K562 (cell line): Measurements from ENCODE around the gene SCRN1. TPM values are rescaled to one million over a fixed set of nuclear protein-coding genes. Genes with fewer than 3 reads are reported as not detected.

Experiments
- ATAC-seq: fragments of 200-7000 bp; cut with Tn5 transposase; 3 replicates; pipeline ENCODE4 v1.9.1; 2020; ENCODE audit warnings: moderate library complexity
- BruUV-seq: library from RNA; stranded (reverse); fragments of 400-500 nt; replicated peaks from 2 replicates; lab custom pipeline; 2021; lab: Mats Ljungman, UMichigan
- CTCF ChIA-PET: fragments of 300-600 bp; formaldehyde crosslinking; extraction: SDS; loops from one replicate; lab custom pipeline; 2021; ENCODE audit warnings: low intra/inter-chr PET ratio; lab: Yijun Ruan, JAX
- POLR2A ChIA-PET: fragments of 300-600, 350-650 bp; sonication (Branson Sonifier 250); formaldehyde crosslinking; extraction: SDS; loops from one replicate; lab custom pipeline; 2021; ENCODE audit warnings: antibody characterized with exemption, inconsistent platforms; lab: Yijun Ruan, JAX
- DNase-seq, 4 experiments: peaks; one replicate each; pipeline versions ENCODE4 v3.0.0 to v3.0.0-alpha.2; 2011 to 2018; ENCODE audit warnings: low spot score in 3 of 4, mixed read lengths in 3 of 4; ENCODE audit errors: extremely low read depth in 1 of 4
- FAIRE-seq: peaks from 2 replicates; lab custom pipeline; 2011; peaks lifted over from hg19 to GRCh38; lab: Jason Lieb, UNC
- H2AFZ ChIP-seq: 2 replicates; pipeline ENCODE4 v1.6.0; 2011; ENCODE audit warnings: low read depth, low read length, control low read depth, inconsistent platforms
- H3K27ac ChIP-seq: fragments of 200-600 bp; 3 replicates; pipeline ENCODE4 v1.8.0; 2011; ENCODE audit warnings: low read depth, mild to moderate bottlenecking, control low read depth, inconsistent platforms, low read length, moderate library complexity, mixed read lengths; ENCODE audit errors: extremely low read depth
- H3K27me3 ChIP-seq, 2 experiments: fragments of 300-600 bp in 1 of 2; 2 replicates in 1 of 2; 3 replicates in 1 of 2; pipeline versions ENCODE4 v1.6.0 to v1.8.0; 2011; ENCODE audit warnings: inconsistent platforms in 2 of 2, low read length in 2 of 2, mild to moderate bottlenecking in 1 of 2, mixed read lengths in 1 of 2, moderate library complexity in 1 of 2; ENCODE audit not compliant: control insufficient read depth in 2 of 2, insufficient read depth in 2 of 2
- H3K36me3 ChIP-seq: fragments of 300-600 bp; 3 replicates; pipeline ENCODE4 v1.8.0; 2011; ENCODE audit warnings: mild to moderate bottlenecking, low read length, inconsistent platforms; ENCODE audit not compliant: control insufficient read depth, insufficient read depth
- H3K4me1 ChIP-seq, 2 experiments: fragments of 200-600 bp in 1 of 2; replicated peaks in 1 of 2; 2 replicates in 1 of 2; 3 replicates in 1 of 2; pipeline versions ENCODE4 v1.5.1 to v1.8.0; 2011; ENCODE audit warnings: inconsistent platforms in 2 of 2, low read length in 2 of 2, mild to moderate bottlenecking in 1 of 2, mixed read lengths in 1 of 2, moderate library complexity in 1 of 2; ENCODE audit not compliant: control insufficient read depth in 2 of 2, insufficient read depth in 2 of 2
- H3K4me2 ChIP-seq: 2 replicates; pipeline ENCODE4 v1.6.1; 2011; ENCODE audit warnings: low read length, control low read depth, inconsistent platforms, mixed read lengths; ENCODE audit not compliant: insufficient read depth
- H3K4me3 ChIP-seq: fragments of 200-600 bp; sonication (generic), shearing (Covaris generic); 2 replicates; pipeline ENCODE4 v1.5.1; 2016; ENCODE audit warnings: control low read depth, inconsistent platforms
- H3K79me2 ChIP-seq: fragments of 200-600 bp; 3 replicates; pipeline ENCODE4 v1.8.0; 2011; ENCODE audit warnings: low read length, inconsistent platforms; ENCODE audit not compliant: control insufficient read depth, insufficient read depth
- H3K9ac ChIP-seq, 2 experiments: 2 replicates each; pipeline versions ENCODE4 v1.6.0 to v1.6.1; 2011; ENCODE audit warnings: low read depth in 2 of 2, low read length in 2 of 2, control low read depth in 1 of 2, inconsistent platforms in 1 of 2, mild to moderate bottlenecking in 1 of 2, mixed read lengths in 1 of 2; ENCODE audit not compliant: insufficient read depth in 1 of 2
- H3K9me1 ChIP-seq: one replicate; pipeline ENCODE4 v1.6.0; 2011; ENCODE audit warnings: inconsistent platforms, mild to moderate bottlenecking, low read length, moderate library complexity; ENCODE audit not compliant: control insufficient read depth, insufficient read depth
- H3K9me3 ChIP-seq: replicated peaks from 2 replicates; pipeline ENCODE4 v1.5.1; 2011; ENCODE audit warnings: low read depth, low read length, inconsistent platforms; ENCODE audit not compliant: control insufficient read depth, insufficient read depth
- H4K20me1 ChIP-seq: replicated peaks from 2 replicates; pipeline ENCODE4 v1.6.1; 2011; ENCODE audit warnings: low read length, inconsistent platforms, mixed read lengths; ENCODE audit not compliant: control insufficient read depth, insufficient read depth
- FOXP1 ChIP-seq: sonication (generic); formaldehyde crosslinking; IDR thresholded peaks from 2 replicates; pipeline ENCODE4 v1.8.0; 2022; ENCODE audit warnings: mild to moderate bottlenecking, missing genetic modification reagents
- IRF9 ChIP-seq: fragments of 450-650 bp; IDR thresholded peaks from 2 replicates; pipeline ENCODE4 v1.6.1; 2016; ENCODE audit warnings: missing biosample characterization, missing genetic modification characterization
- JUN ChIP-seq, 2 experiments: sonication (generic) in 1 of 2; formaldehyde crosslinking in 1 of 2; IDR thresholded peaks; 2 replicates each; pipeline versions ENCODE4 v1.6.1 to v1.8.0; 2012 to 2022; ENCODE audit warnings: borderline replicate concordance in 2 of 2, mild to moderate bottlenecking in 2 of 2, improper control_type of control experiment in 1 of 2, low read depth in 1 of 2, low read length in 1 of 2, missing genetic modification reagents in 1 of 2
- KAT8 ChIP-seq: fragments of 450-650 bp; IDR thresholded peaks from 2 replicates; pipeline ENCODE4 v1.6.1; 2016; ENCODE audit warnings: low read depth, mild to moderate bottlenecking
- KDM2B ChIP-seq: fragments of 250-450 bp; sonication (Bioruptor Pico); IDR thresholded peaks from 2 replicates; pipeline ENCODE4 v1.8.0; 2021; ENCODE audit warnings: mild to moderate bottlenecking, moderate library complexity
- NCOR1 ChIP-seq: fragments of 450-650 bp; IDR thresholded peaks from 2 replicates; pipeline ENCODE4 v1.6.1; 2016; ENCODE audit warnings: mild to moderate bottlenecking, moderate library complexity
- WHSC1 ChIP-seq: IDR thresholded peaks from one replicate; pipeline ENCODE4 v1.6.1; 2012; ENCODE audit warnings: low read length, control low read depth, inconsistent platforms
- XRCC4 ChIP-seq: IDR thresholded peaks from one replicate; pipeline ENCODE4 v1.6.1; 2011; ENCODE audit not compliant: insufficient read depth, insufficient read length; ENCODE audit errors: extremely low read depth
- ZNF12 ChIP-seq: sonication (generic); formaldehyde crosslinking; IDR thresholded peaks from 2 replicates; pipeline ENCODE4 v1.4.0; 2020; ENCODE audit warnings: mild to moderate bottlenecking, missing genetic modification reagents
- ZNF134 ChIP-seq: fragments of 250-450 bp; sonication (Bioruptor Pico); conservative IDR thresholded peaks from 2 replicates; pipeline ENCODE4 v1.4.0; 2020
- ZNF23 ChIP-seq: fragments of 250-450 bp; sonication (Bioruptor Pico); IDR thresholded peaks from 2 replicates; pipeline ENCODE4 v1.4.0; 2020; ENCODE audit warnings: mild to moderate bottlenecking
- ZNF436 ChIP-seq: fragments of 250-450, 450-650 bp; sonication (Bioruptor Pico); formaldehyde crosslinking; IDR thresholded peaks from 2 replicates; pipeline ENCODE4 v1.7.0; 2020; ENCODE audit warnings: mild to moderate bottlenecking
- ZNF445 ChIP-seq: fragments of 250-450 bp; sonication (Bioruptor Pico); IDR thresholded peaks from 2 replicates; pipeline ENCODE4 v1.4.0; 2020; ENCODE audit warnings: low read depth, mild to moderate bottlenecking, moderate library complexity
- ZNF449 ChIP-seq: fragments of 250-450 bp; sonication (Bioruptor Pico); IDR thresholded peaks from 2 replicates; pipeline ENCODE4 v1.8.0; 2022; ENCODE audit warnings: moderate library complexity, mild to moderate bottlenecking, inconsistent platforms
- in situ Hi-C: fragments of 300-500 bp; cut with MboI; formaldehyde crosslinking; loops from 4 replicates; pipeline ENCODE4 v1.15.0; 2018; ENCODE audit warnings: inconsistent platforms, mixed read lengths
- intact Hi-C: fragments of 100-400 bp; cut with micrococcal nuclease; formaldehyde crosslinking; loops from 2 replicates; pipeline ENCODE4 v1.14.2; 2022
- polyA plus RNA-seq, 8 experiments: library from polyadenylated mRNA; depleted of rRNA in 4 of 8; stranded (reverse) in 5 of 8; unstranded in 3 of 8; fragments of >200 nt; fragmentation: Nextera tagmentation in 2 of 8; fragmentation: Illumina TruSeq in 1 of 8; extraction: Ambion mirVana in 2 of 8; extraction: Trizol in 1 of 8; gene quantifications; 2 replicates each; pipeline versions ENCODE4 v1.2.1 to v1.2.3, GENCODE V29; 2011 to 2014; ENCODE audit warnings: inconsistent platforms in 1 of 8, missing spikeins in 1 of 8
- total RNA-seq, 7 experiments: library from RNA; depleted of rRNA in 6 of 7; stranded (reverse); fragments of >200 nt in 6 of 7; fragmentation: Illumina TruSeq in 2 of 7; extraction: Trizol in 2 of 7; gene quantifications; 2 replicates each; pipeline versions ENCODE4 v1.2.1 to v1.2.3, GENCODE V29; 2011 to 2021; ENCODE audit warnings: low replicate concordance in 1 of 7
- TF ChIP-seq, protein P1 (sequence below): fragments of 250-450 bp; sonication (Bioruptor Pico); IDR thresholded peaks from 2 replicates; pipeline ENCODE4 v1.5.0; 2021; ENCODE audit warnings: mild to moderate bottlenecking, moderate library complexity
- TF ChIP-seq, protein P2 (sequence below): fragments of 450-650 bp; formaldehyde crosslinking; IDR thresholded peaks from 2 replicates; pipeline ENCODE4 v1.4.0; 2022; ENCODE audit warnings: missing genetic modification characterization

Gene SCRN1
- total and polyA plus RNA-seq, 9 of the 15 experiments (the other 6 are each of a cell fraction or from before 2014, with no cell fraction given), result 0.13 to 1.4 (median 0.20) TPM

GRCh38 chr7:29996321-29996720 lies 6.7 kb upstream of the SCRN1 start (continued):
- TF ChIP-seq ZNF23 (CRISPR knock-in tag), result no peak
- peak; percentile 64; the same call in 1 of the 2 replicates for TF ChIP-seq ZNF12 (CRISPR knock-in tag)

DNA sequence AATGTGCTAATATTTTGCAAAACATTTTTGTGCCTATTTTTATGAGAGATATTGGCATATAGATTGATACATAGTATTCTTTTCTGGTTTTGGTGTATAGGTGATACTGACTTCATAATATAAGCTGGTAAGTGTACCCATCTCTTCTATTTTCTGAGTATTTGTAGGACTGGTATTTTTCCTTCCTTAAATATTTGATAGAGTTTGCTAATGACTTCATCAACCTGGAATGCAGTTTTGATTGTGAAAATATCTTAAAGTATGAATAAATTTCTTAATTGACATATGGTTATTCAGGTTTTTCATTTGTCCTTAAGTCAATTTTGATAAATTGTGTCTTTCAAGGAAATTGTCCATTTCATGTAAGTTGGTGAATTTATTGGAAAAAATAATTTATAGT lies 6.1 kb upstream of the SCRN1 start:
- in situ Hi-C loops (no loop called here), intact Hi-C loops (no loop called here)
- H4K20me1 ChIP-seq, result no peaks in the 10 kb centered on the region
- H3K4me2 ChIP-seq, result no peak overlapping the region
- peaks cover 2 to 8% of the 10 kb centered on the region in 2 experiments; a peak in 2 of 5 replicates for H3K27me3 ChIP-seq
- DNase-seq (no peak), FAIRE-seq (no peak), ATAC-seq (no peak)
- H3K4me1 ChIP-seq, result no peaks in the 10 kb centered on the region
- no peaks in the 10 kb centered on the region for H3K9me1 ChIP-seq
- POLR2A ChIA-PET, result no interaction called here
- no peak overlapping the region for H3K4me3 ChIP-seq
- BruUV-seq, result no TSS peak
- no peak overlapping the region for H2AFZ ChIP-seq
- no peaks in the 10 kb centered on the region for H3K79me2 ChIP-seq
- H3K36me3 ChIP-seq, result no peaks in the 10 kb centered on the region
- no peak overlapping the region for H3K27ac ChIP-seq
- CTCF ChIA-PET, result no interaction called here
- peaks cover 5% of the 10 kb centered on the region for H3K9me3 ChIP-seq
- H3K9ac ChIP-seq, result no peak overlapping the region
- no peak for TF ChIP-seq ZNF436 (CRISPR knock-in tag)
- TF ChIP-seq ZNF449 (CRISPR knock-in tag), result no peak
- no peak for TF ChIP-seq ZNF134 (CRISPR knock-in tag)
- no peak for TF ChIP-seq IRF9 (tag)
- TF ChIP-seq WHSC1, result no peak
- no peak for TF ChIP-seq FOXP1 (CRISPR knock-in tag)
- TF ChIP-seq XRCC4, result no peak
- no peak for TF ChIP-seq KDM2B (CRISPR knock-in tag)
- TF ChIP-seq KAT8, result no peak
- TF ChIP-seq, protein P1, sequence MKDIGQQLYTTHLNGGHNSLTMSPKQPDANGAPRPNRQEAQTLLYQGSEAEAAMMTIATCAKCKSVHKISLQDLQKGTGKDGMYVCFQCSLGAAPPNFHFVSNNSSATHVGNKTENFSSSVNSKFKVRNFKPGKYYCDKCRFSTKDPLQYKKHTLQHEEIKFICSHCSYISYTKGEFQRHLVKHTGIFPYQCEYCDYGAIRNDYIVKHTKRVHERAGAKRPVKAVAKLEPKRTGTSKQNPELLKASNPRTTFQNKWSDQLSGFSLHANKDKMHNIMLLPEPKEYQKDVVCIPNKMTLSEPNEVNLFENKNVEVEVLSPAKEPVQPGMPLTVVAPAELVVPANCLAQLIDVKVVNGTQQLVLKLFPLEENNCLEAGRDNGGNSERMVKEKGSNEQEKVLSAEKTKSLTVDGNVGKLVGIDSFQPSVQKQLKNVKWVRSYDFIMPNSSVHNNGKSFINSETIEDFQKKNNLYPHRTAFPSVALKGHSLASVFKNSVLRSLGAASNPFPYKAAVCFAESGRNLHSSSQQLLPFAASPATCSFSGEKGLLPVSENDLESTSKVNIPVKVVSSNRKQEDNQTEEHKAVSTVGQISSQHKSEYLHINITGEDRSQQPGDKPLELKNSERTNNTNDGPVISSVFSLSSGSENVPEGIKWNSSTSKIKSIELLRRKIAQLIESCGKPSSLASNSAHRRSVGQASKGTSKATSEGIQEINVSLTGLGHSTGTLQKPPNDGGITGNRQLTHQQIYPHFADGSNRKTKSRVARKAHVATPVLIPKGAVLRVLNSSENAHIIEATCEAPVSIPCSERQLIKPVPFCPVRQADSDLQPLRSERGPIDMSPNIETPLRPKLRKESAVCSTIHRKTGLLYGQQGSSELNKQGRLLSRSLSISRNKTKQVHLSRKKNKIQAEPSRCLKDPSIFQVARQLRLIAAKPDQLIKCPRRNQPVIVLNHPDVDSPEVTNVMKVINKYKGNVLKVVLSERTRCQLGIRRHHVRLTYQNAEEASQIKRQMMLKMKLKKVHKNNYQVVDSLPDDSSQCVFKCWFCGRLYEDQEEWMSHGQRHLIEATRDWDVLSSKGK (CRISPR knock-in tag), result no peak
- no peak for TF ChIP-seq JUN (IDR thresholded peaks at IDR 0.05; ENCODE audit: borderline replicate concordance, low read depth, low read length)
- no peak for TF ChIP-seq JUN (CRISPR knock-in tag; IDR thresholded peaks at IDR 0.05; ENCODE audit: borderline replicate concordance)
- TF ChIP-seq, protein P2, sequence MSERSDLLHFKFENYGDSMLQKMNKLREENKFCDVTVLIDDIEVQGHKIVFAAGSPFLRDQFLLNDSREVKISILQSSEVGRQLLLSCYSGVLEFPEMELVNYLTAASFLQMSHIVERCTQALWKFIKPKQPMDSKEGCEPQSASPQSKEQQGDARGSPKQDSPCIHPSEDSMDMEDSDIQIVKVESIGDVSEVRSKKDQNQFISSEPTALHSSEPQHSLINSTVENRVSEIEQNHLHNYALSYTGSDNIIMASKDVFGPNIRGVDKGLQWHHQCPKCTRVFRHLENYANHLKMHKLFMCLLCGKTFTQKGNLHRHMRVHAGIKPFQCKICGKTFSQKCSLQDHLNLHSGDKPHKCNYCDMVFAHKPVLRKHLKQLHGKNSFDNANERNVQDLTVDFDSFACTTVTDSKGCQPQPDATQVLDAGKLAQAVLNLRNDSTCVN (CRISPR knock-in tag), result no peak
- TF ChIP-seq NCOR1, result no peak
- TF ChIP-seq ZNF445 (CRISPR knock-in tag), result no peak
